ENCODE data around the gene APOH.

- TF ChIP-seq CTCF (conservative IDR thresholded peaks at IDR 0.05): no peak
- no peak for TF ChIP-seq ZFX (IDR thresholded peaks at IDR 0.05)
These were observed 35.5 kb upstream of the APOH start for GRCh38 chr17:66264696-66265095.

All from C4-2B (cell line).